GM21367 (cell line): ENCODE data around the gene KRTAP5-5.

Experiments used
- ATAC-seq: cut with Tn5 transposase; IDR thresholded peaks from one replicate; pipeline ENCODE4 v1.9.1; 2021; ENCODE audit not compliant: unreplicated experiment

KRTAP5-5 gene

DNA sequence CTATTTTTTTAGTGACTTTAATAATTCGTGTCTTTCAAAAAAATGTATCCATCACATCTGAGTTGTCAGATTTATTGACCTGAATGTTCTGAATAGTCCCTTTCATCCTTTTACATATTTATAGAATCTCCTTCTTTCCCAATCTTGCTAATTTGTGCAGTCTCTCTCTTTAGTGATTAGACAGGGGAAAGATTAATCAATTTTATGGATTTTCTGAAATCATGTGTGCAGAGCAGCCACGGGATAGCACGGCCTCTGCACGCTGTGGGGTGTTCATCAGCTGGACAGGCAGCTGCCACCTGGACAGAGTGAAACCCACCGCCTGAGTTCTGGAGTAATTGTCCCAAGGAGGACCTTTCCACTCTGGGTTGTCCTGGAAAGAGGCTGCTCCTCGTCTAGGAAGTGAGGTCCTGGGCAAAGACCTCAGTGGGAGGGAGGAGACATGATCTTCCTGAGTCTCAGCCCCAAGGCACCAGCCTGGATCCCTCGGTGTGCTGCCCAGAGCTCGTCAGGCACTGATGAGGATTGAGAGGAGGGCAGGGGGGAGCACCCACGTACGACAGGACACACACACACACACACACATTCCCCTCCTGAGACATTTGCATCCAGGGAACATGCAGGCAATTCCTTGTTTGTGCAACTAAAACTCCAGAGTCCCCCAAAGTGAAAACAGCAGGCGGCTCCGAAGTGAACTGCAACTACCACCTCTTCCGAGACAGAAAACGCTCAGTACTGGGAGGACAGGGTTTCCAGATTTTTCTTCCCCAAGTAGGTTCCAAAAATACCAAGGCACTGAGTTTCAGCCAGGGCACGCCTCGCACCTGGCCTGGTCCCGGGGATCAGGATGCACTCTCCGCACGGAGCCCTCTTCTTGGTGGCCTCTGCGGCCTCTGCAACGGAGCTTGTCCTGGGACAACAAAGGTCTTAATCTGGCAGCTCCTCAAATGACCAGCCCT lies 44.9 kb downstream of the KRTAP5-5 start:
- ATAC-seq: no peak

DNA sequence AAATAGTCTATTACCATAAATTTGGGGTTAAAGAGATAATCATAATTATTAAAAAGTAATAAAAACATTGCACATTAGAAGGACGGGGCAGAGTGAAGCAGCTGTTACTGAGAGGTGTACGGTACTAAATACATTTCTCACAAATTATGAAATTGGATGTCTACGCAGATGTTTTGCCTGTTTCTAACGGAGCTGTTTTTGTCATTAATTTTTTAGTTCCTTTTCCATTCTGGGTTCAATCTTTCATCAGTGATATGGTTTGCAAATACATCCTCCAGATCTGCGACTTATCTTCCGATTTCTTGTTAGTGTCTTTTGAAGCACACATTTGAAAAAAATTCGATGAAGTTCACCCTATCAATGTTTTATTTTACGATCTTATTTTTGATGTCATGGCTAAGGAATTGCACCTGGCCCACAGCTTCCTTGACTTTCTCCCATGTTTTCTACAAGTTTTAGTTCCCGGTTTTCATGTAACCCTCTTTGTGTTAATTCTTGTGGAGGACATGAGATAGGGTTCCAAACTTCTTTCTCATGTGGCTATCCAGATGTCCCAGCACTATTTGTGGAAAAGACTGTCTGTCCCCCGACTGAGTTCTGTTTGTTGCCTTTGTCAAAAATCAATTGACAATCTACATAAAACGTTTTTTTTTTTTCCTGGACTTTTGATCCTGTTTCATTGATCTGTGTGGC lies 46.1 kb downstream of the KRTAP5-5 start:
- no peak for ATAC-seq

DNA sequence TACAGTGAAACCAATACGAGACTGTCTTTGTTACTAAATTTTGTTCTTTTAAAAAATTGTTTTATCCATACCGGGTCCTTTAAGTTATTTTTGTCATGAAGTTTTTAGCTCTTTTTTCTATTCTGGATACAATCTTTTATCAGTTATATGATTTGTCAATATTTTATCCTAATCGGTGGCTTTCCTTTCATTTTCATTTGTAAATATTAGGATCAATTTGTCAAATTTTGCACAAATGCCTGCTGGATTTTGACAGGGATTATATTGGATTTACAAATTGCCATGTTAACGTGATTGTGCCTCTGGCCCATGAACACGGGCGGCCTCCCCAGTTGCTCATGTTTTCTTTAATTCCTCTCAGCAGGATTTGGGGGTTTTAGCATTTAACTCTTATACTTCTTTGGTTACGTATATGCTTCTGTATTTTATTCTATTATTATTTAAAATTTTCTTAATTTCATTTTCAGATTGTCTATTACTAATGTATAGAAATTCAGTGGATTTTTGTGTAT lies 46.7 kb downstream of the KRTAP5-5 start:
- no peak for ATAC-seq

DNA sequence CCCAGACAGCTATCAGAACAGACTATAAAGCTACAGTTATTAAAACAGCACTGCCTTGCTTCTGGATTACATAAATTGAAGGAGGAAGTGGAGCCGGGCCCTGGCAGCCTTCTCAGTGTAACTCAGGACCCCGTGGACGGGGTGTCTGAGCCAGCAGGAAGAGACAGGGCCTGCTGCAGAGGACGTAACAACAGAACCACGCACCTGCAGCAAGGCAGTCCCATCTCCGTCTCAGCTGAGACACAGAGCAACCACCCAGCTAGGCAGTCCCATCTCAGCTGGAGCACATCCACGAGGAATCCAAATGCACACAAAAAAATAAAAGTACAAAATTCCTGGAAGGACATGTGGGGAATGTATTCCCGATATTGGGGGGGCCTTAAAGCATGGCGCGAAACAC lies 50.3 kb downstream of the KRTAP5-5 start:
- no peak for ATAC-seq
